BJ (cell line): ENCODE results near the gene FAM240A. TPM values are rescaled to one million over a fixed set of nuclear protein-coding genes. Genes with fewer than 3 reads are reported as not detected.
A peak's percentile ranks its signal among the peaks of the same experiment; 100 is the strongest.

Source experiments
- CTCF ChIA-PET: fragments of 350-600 bp; formaldehyde crosslinking; extraction: SDS; loops from one replicate; lab custom pipeline; 2021; ENCODE audit warnings: antibody characterized with exemption, inconsistent platforms; lab: Yijun Ruan, JAX
- POLR2A ChIA-PET: fragments of 300-600 bp; sonication (Branson Sonifier 250); formaldehyde crosslinking; extraction: SDS; loops from one replicate; lab custom pipeline; 2021; ENCODE audit warnings: antibody characterized with exemption; lab: Charles Lee
- DNase-seq: peaks from one replicate; pipeline ENCODE4 v3.0.0-alpha.2; 2011; ENCODE audit warnings: low read depth
- H3K27me3 ChIP-seq: 2 replicates; pipeline ENCODE4 v1.6.0; 2011; ENCODE audit warnings: low read length; ENCODE audit not compliant: control insufficient read depth, insufficient read depth
- H3K36me3 ChIP-seq: 2 replicates; pipeline ENCODE4 v1.5.1; 2011; ENCODE audit warnings: low read length; ENCODE audit not compliant: control insufficient read depth, insufficient read depth
- H3K4me3 ChIP-seq: 2 replicates; pipeline ENCODE4 v1.5.1; 2011; ENCODE audit warnings: low read depth, mild to moderate bottlenecking, control low read depth, low read length
- polyA minus RNA-seq: library from RNA; depleted of rRNA, polyadenylated mRNA; stranded (reverse); fragments of >200 nt; gene quantifications from 2 replicates; pipeline ENCODE4 v1.2.3, GENCODE V29; 2011; rRNA and poly(A)+ RNA removed
- polyA plus RNA-seq: library from polyadenylated mRNA; depleted of rRNA; stranded (reverse); fragments of >200 nt; gene quantifications from 2 replicates; pipeline ENCODE4 v1.2.3, GENCODE V29; 2011; rRNA removed
- TF ChIP-seq, protein P1 (sequence below): IDR thresholded peaks from 2 replicates; pipeline ENCODE4 v1.5.1; 2011; ENCODE audit warnings: low read depth, mild to moderate bottlenecking, control low read depth, inconsistent platforms, low read length, moderate library complexity; ENCODE audit not compliant: insufficient read depth

The FAM240A gene
- polyA plus RNA-seq (not detected in 2 replicates), polyA minus RNA-seq (not detected in 2 replicates)

DNA sequence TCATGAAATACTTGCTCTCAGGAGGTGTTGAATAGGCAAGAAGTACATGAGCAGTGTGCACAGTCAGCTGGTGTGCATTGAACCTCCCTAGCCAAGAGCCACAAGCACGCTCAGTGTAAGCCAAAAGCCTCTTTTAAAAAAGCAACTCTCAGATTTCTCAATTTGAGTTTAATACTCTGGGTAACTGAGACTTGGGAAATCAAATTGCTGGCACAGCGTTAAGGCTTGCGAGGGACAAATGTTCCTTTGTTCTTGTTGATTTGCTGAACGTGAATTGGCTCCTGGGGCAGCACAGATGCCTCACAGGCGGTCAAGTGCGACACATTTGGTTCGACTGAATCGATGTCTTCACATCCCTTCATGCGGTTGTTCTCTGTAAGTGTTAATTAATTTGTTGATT is at the start of gene FAM240A:
Gene FAM240A, plus strand, starts transcription at position 202 of the 400 bp plus-strand sequence. Its CDS starts 159 bp downstream, at position 361.
- TF ChIP-seq, protein P1, sequence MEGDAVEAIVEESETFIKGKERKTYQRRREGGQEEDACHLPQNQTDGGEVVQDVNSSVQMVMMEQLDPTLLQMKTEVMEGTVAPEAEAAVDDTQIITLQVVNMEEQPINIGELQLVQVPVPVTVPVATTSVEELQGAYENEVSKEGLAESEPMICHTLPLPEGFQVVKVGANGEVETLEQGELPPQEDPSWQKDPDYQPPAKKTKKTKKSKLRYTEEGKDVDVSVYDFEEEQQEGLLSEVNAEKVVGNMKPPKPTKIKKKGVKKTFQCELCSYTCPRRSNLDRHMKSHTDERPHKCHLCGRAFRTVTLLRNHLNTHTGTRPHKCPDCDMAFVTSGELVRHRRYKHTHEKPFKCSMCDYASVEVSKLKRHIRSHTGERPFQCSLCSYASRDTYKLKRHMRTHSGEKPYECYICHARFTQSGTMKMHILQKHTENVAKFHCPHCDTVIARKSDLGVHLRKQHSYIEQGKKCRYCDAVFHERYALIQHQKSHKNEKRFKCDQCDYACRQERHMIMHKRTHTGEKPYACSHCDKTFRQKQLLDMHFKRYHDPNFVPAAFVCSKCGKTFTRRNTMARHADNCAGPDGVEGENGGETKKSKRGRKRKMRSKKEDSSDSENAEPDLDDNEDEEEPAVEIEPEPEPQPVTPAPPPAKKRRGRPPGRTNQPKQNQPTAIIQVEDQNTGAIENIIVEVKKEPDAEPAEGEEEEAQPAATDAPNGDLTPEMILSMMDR = no peak
- DNase-seq = no peak
- Histone ChIP-seq H3K27me3 (peaks cover 17% of the 10 kb centered on the region), H3K4me3 (no peak within 1 kb of the TSS), H3K36me3 (no peaks in the 10 kb centered on the region)
- POLR2A ChIA-PET = no interaction called here
- CTCF ChIA-PET = interaction anchor here (0.8 to 1.4 kb wide), 2 partner anchors 13 to 17 kb away, joined by 3 read pairs; no protein-coding TSS in a partner anchor

DNA sequence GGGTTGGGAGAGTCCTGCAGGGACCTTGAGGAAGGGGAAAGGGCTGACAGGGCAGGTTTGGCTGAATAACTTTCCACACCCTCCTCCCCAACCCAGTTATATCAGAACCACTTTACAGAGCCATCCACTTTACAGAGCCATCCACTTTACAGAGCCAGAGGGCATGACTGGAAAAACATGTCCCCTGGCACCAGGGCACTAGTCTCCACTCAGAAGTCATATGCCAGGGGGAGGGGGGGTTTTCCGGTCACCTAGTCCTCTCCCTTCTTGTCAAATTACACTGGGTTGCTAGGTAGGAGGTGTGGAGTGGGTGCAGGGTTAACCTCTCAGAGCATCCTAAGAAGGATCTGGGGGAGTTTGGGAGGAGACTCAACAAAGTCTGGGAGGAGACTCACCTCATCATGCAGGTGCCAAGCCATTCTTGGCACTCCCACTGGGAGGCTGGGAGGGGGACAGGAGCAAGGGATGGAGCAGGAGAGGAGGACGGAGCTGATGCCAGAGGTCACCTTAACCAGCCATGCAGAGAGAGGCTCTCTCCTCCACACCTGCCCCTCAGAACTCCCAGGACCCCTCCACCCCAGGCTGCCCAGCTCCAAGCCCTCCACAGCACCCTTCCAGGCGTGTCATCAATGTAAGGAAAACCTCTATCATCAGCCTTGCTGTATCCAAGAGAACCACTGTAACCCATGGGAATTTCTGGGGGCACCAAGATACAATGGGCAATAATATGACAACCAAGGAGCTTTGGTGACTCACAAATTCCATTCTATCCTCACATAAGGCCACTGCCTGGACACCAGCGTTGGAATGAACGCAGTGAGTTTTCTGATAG is 47.9 kb upstream of the FAM240A start:
- CTCF ChIA-PET = interaction anchor here (0.6 to 2.4 kb wide), 2 partner anchors 76 to 138 kb away, joined by 3 to 21 read pairs; no protein-coding TSS in a partner anchor
- Histone ChIP-seq H3K36me3 (no peaks in the 10 kb centered on the region), H3K27me3 (no peaks in the 10 kb centered on the region), H3K4me3 (no peak overlapping the region)
- DNase-seq = no peak
- TF ChIP-seq, protein P1 = no peak
- POLR2A ChIA-PET = no interaction called here

DNA sequence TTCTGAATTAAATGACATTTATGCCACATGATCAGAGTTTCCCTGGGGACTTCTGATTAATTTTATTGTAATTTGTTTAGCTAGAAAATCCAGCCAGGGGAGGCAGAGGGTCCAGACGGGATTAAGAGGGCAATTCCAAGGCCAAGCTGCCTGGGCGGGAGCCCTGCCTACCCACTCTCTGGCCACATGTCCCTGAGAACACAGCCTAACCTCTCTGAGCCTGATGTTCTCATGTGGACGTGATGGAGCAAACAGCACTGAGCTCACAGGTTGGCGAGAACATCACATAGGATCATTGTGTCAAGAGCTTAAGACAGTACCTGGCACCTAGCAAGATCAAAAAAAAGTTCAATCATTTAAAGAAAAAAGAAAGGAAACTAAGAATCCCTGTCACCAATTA is 47.2 kb upstream of the FAM240A start:
- DNase-seq = no peak
- ChIA-PET POLR2A (no interaction called here), CTCF (interaction anchor here (2.4 kb wide), 1 partner anchor 76 kb away, joined by 21 read pairs; no protein-coding TSS in a partner anchor)
- TF ChIP-seq, protein P1 = no peak
- Histone ChIP-seq H3K4me3 (no peak overlapping the region), H3K36me3 (no peaks in the 10 kb centered on the region), H3K27me3 (no peaks in the 10 kb centered on the region)

DNA sequence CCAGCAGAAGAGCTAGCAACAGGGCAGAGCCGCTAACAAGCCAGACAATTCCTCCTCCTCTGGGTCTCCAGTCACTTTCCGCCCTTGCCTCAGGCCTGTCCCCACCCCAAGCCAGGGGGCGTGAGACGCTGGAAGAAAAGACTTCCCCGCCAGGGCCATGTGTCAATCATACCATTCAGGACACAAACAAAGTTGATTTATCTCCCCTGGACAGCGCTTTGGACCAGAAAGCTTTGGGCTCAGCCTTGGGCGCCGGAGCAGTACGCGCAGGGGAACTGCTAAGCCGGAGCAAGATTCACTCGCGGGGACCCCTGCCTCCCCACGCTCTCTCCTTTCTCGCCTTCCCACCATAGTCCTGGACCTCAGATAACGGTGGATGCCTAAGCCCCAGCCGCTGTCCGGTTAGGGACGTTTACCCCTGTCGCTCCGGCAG is 46.7 kb upstream of the FAM240A start:
- Histone ChIP-seq H3K36me3 (no peaks in the 10 kb centered on the region), H3K27me3 (no peaks in the 10 kb centered on the region), H3K4me3 (peak overlapping the region; percentile 47)
- POLR2A ChIA-PET = no interaction called here
- CTCF ChIA-PET = interaction anchor here (1.3 to 2.4 kb wide), 2 partner anchors 77 to 130 kb away, joined by 3 to 21 read pairs; no protein-coding TSS in a partner anchor
- TF ChIP-seq, protein P1 = no peak
- no peak for DNase-seq

DNA sequence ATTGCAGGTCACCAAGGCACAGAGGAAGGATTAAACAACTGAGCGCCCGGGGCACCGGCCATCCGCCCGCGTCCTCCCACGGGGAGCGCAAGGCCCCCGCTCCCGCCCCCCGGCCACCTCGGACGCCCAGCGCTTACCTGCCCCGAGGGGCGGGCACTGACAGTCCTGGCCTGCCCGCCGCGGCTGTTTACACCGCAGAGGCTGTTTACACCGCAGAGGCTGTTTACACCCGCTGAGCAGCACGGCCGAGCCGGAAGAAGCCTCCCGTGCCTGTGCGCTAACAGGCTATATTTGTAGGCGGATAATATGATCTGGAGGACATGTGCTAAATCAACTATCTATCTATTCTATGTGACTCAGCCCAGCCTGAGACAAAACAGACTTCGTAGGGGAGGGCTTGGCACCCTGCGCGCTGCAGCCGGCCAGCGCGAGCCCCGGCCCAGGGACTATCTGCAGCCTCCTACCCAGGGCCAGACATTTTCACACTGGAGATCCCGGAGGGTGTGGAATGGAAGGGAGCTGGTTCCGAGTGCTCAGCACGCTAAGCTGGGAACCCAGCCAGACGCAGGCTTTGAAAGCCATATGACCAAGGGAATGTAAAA is 46.2 kb upstream of the FAM240A start, which contains the start of gene LRRC2:
Gene LRRC2, minus strand, starts transcription at position 263 of the 602 bp plus-strand sequence. CDS start 14,711 bp downstream, outside the sequence.
- DNase-seq = peak; percentile 15
- H3K4me3 ChIP-seq = peak within 1 kb of the TSS; percentile 47
- CTCF ChIA-PET = interaction anchor here (1.3 to 2.4 kb wide), 2 partner anchors 77 to 129 kb away, joined by 3 to 21 read pairs; no protein-coding TSS in a partner anchor
- TF ChIP-seq, protein P1 = no peak
- no peaks in the 10 kb centered on the region for H3K27me3 ChIP-seq
- H3K36me3 ChIP-seq = no peaks in the 10 kb centered on the region
- POLR2A ChIA-PET = no interaction called here
